OCI-LY1 (cell line): ENCODE data around the gene CHRNA4.

ENCODE experiments used
- EZH2 ChIP-seq: fragments of 200-600 bp; sonication (generic), shearing (Covaris generic); IDR thresholded peaks from 2 replicates; pipeline ENCODE4 v1.8.0; 2017; ENCODE audit warnings: borderline replicate concordance, mixed run types, mild to moderate bottlenecking, antibody characterized with exemption, low read length, moderate library complexity, mixed read lengths
- TF ChIP-seq, protein P1 (sequence below): fragments of 200-600 bp; sonication (generic), shearing (Covaris generic); IDR thresholded peaks from 2 replicates; pipeline ENCODE4 v1.5.1; 2017; ENCODE audit warnings: mild to moderate bottlenecking, antibody characterized with exemption, low read length, moderate library complexity, mixed read lengths

DNA sequence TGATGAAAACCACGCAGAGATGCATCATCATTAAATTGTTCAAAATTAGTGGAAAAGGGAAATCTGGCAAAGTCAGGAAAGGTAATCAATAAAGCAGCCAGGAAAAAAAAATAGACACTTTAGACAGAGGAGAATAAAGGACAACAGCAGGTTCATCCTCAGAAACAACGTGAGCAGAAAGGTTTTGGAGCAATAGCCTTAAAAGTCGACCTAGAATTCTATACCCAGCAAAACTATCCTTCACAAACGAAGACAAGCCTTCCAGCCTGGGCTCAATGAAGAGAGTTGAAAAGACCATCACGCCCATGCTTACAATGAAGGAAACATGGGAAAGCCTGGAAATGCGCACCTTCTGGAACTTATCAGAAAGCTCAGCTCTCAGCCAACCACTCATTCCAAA lies 24.7 kb upstream of the CHRNA4 start:
- TF ChIP-seq, protein P1, sequence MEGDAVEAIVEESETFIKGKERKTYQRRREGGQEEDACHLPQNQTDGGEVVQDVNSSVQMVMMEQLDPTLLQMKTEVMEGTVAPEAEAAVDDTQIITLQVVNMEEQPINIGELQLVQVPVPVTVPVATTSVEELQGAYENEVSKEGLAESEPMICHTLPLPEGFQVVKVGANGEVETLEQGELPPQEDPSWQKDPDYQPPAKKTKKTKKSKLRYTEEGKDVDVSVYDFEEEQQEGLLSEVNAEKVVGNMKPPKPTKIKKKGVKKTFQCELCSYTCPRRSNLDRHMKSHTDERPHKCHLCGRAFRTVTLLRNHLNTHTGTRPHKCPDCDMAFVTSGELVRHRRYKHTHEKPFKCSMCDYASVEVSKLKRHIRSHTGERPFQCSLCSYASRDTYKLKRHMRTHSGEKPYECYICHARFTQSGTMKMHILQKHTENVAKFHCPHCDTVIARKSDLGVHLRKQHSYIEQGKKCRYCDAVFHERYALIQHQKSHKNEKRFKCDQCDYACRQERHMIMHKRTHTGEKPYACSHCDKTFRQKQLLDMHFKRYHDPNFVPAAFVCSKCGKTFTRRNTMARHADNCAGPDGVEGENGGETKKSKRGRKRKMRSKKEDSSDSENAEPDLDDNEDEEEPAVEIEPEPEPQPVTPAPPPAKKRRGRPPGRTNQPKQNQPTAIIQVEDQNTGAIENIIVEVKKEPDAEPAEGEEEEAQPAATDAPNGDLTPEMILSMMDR = no peak
- TF ChIP-seq EZH2 = no peak
